NCI-H1436 treated with DMSO at 0.1 percent for 48 hours (cell line): ENCODE results near the gene TMEM40.
"Not testable (repeated sequence)": the region's sequence is repeated elsewhere in the genome, so short reads cannot be mapped to it uniquely, and the experiment has no call there.

Source experiments
- DNase-seq: peaks from one replicate; lab custom pipeline; 2025; lab: John Stamatoyannopoulos, UW

The TMEM40 gene

GRCh38 chr3:12716605-12717151 lies 42.4 kb downstream of the TMEM40 start:
- DNase-seq: no peak

DNA sequence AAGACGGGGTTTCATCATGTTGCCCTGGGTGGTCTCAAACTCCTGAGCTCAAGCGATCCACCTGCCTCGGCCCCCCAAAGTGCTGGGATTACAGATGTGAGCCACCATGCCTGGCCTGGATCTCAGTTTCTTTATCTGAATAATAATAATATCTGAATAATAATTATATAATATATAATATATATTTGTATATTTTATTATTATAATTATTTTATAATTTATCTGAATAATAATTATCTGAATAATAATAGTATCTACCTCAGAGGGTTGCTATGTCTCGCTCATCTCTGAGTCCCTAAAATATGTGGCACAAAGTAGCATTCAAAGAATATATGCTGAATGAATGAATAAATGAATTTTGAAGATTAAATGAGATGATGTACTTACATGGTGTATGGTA lies 44.8 kb downstream of the TMEM40 start:
- no peak for DNase-seq

GRCh38 chr3:12710062-12710461 lies 49.0 kb downstream of the TMEM40 start:
- no peak for DNase-seq

GRCh38 chr3:12709334-12709733 lies 49.7 kb downstream of the TMEM40 start:
- DNase-seq: no peak

GRCh38 chr3:12708584-12709192 lies 50.4 kb downstream of the TMEM40 start:
- no peak for DNase-seq

GRCh38 chr3:12707449-12707848 lies 51.6 kb downstream of the TMEM40 start:
- no peak for DNase-seq

GRCh38 chr3:12706504-12707253 lies 52.4 kb downstream of the TMEM40 start:
- DNase-seq: no peak

GRCh38 chr3:12705981-12706380 lies 53.1 kb downstream of the TMEM40 start:
- no peak for DNase-seq

GRCh38 chr3:12705374-12705926 lies 53.6 kb downstream of the TMEM40 start:
- no peak for DNase-seq

DNA sequence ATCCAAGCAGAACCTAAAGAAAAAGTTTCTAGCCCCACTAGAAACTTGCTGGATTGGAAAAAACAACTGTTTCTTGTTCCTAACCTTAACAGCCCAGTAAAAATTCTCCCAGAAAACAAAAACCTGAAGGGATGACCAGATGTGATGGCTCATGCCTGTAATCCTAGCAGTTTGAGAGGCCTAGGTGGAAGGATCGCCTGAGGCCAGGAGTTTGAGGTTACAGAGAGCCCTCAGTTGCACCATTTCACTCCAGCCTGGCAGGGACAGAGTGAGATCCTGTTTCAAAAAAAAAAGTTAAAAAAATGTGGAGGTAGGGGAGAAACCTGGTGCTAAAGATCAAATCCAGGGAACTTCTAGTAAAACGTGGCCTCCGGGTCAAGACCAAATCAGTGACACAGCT lies 56.6 kb downstream of the TMEM40 start:
- DNase-seq: no peak

- DNase-seq: not testable (repeated sequence)
These were observed 57.5 kb downstream of the TMEM40 start for GRCh38 chr3:12701601-12702000.

DNA sequence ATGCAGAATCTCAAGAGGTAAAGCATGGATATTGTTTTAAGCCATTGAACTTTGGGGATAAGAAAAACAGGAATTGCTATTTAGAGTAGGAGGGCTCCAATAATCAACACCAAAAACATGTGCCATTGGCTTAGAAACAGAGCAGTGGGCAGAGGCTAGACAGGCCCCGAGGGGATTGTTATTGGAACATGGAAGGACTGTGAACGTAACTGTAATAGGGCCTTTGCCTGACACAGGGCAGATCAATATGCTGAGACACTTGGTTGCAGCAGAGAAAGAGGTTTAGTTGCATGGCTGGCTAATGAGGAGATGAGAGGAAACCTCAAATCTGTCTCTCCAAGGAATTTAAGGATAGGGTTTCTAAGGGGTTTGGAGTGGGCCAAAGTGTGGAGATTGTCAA lies 58.3 kb downstream of the TMEM40 start:
- DNase-seq: no peak

DNA sequence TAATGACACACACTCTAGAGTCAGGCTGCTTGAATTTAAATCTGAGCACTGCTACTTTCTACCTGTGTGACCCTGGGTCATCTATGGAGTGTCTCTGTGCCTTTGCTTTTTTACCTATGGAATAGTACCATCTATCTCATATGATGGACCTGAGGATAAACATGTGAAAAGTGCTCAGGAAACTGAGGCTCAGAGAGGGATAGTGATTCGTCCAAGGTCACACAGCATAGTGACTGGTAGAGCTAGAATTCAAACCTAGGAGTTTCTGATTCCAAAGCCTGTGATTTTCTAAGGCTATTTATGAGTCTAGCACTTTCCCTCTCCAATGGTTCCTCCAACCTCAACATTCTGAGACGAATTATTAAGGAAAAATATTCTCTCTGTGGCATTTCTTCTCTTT lies 63.1 kb downstream of the TMEM40 start:
- DNase-seq: no peak

DNA sequence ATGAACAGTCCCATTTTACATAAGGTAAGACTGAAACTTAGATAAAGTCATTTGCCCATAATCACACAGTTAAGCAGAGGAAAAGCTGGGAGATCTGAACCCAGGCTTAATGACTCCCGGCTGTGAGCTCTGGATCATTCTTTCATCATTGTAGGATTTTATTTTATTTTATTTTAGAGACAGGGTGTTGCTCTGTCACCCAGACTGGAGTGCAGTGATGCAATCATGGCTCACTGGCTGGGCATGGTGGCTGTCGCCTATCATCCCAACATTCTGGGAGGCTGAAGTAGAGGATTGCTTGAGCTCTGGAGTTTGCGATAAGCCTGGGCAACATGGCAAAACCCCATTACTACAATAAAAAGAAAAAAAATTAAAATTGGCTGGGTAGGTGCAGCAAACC lies 63.9 kb downstream of the TMEM40 start:
- DNase-seq: no peak

DNA sequence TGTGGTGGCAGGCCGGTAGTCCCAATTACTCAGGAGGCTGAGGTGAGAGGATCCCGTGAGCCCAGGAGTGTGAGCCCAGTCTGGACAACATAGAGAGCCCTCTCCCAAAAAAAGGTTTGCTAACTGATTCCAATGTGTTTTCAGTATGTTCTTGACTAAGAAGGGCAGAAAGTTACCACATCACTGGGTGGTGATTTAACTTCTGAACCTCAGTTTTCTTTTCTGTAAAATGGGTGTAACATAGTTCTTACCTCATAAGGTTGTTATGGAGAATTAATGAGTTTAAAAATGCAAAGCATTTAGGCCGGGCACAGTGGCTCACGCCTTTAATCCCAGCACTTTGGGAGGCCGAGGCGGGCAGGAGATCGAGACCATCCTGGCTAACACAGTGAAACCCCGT lies 66.6 kb downstream of the TMEM40 start:
- no peak for DNase-seq

GRCh38 chr3:12689997-12690711 lies 68.9 kb downstream of the TMEM40 start:
- DNase-seq: no peak

- DNase-seq: no peak
These were observed 71.1 kb downstream of the TMEM40 start for GRCh38 chr3:12687948-12688347.

DNA sequence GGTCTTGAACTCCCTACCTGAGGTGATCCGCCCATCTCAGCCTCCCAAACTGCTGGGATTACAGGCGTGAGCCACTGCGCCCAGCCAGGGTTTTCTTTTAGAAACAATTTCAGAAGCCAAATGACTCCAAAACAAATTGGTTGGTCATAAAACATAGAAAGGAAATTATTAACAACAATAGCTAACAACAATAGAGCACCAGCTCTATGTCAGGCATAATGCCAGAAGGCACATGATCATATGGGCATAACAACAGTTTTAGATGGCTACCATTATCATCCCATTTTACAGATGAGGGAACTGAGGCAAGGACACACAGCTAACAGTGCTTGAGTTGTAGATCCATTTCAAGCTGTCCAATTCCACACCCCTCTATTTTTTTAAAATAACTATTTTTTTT lies 73.0 kb downstream of the TMEM40 start:
- no peak for DNase-seq
